Testis (tissue), 2 donors: Measurements from ENCODE around the gene TMEM151B.

ENCODE experiments used
- CTCF ChIP-seq, 3 experiments: fragments of 450-650 bp in 2 of 3; fragments of 200-600 bp in 1 of 3; sonication (generic) in 1 of 3; IDR thresholded peaks; one replicate each; pipeline ENCODE4 v1.5.1; 2016 to 2019; ENCODE audit warnings: antibody characterized with exemption in 3 of 3, mild to moderate bottlenecking in 2 of 3, moderate library complexity in 1 of 3
- POLR2A ChIP-seq: fragments of 450-650 bp; IDR thresholded peaks from one replicate; pipeline ENCODE4 v1.6.1; 2017; ENCODE audit warnings: antibody characterized with exemption, mild to moderate bottlenecking, moderate library complexity

- no peak for TF ChIP-seq CTCF (IDR thresholded peaks at IDR 0.05)
- TF ChIP-seq POLR2A, result no peak
Measured at GRCh38 chr6:44298864-44299263, 28.6 kb downstream of the TMEM151B start.
